ENCODE data around the gene GNG13. TPM values are rescaled to one million over a fixed set of nuclear protein-coding genes. Genes with fewer than 3 reads are reported as not detected.

GNG13 gene
- total RNA-seq, 1 donor from 2014 or later = not detected

GRCh38 chr16:766820-767640 is 33.5 kb downstream of the GNG13 start:
- H3K4me3 ChIP-seq = no peak overlapping the region
- no peaks in the 10 kb centered on the region for H3K27me3 ChIP-seq
- H3K36me3 ChIP-seq = no peaks in the 10 kb centered on the region
- TF ChIP-seq CTCF (IDR thresholded peaks at IDR 0.05) = no peak
- intact Hi-C loops (cut with DNase I) = no loop called here
- no peak for DNase-seq
- no peaks in the 10 kb centered on the region for H3K4me1 ChIP-seq
- ATAC-seq = no peak
- H3K27ac ChIP-seq = no peak overlapping the region
- H3K9me3 ChIP-seq = no peaks in the 10 kb centered on the region

GRCh38 chr16:766008-766819 is 34.3 kb downstream of the GNG13 start:
- TF ChIP-seq CTCF (IDR thresholded peaks at IDR 0.05) = no peak
- H3K27me3 ChIP-seq = no peaks in the 10 kb centered on the region
- no peak for ATAC-seq

GRCh38 chr16:765488-765865 is 35.1 kb downstream of the GNG13 start:
- intact Hi-C loops (cut with DNase I) = no loop called here
- DNase-seq = peak; percentile 62
- H3K4me1 ChIP-seq = no peaks in the 10 kb centered on the region
- no peak for TF ChIP-seq CTCF (IDR thresholded peaks at IDR 0.05)
- H3K27me3 ChIP-seq = no peaks in the 10 kb centered on the region
- no peak overlapping the region for H3K27ac ChIP-seq
- no peaks in the 10 kb centered on the region for H3K36me3 ChIP-seq
- no peak overlapping the region for H3K4me3 ChIP-seq
- no peaks in the 10 kb centered on the region for H3K9me3 ChIP-seq
- no peak for ATAC-seq

More at GRCh38 chr16:766008-766819, 34.3 kb downstream of the GNG13 start:
- DNase-seq = peak; percentile 62
- no peaks in the 10 kb centered on the region for H3K9me3 ChIP-seq
- no peaks in the 10 kb centered on the region for H3K36me3 ChIP-seq
- no peak overlapping the region for H3K27ac ChIP-seq
- intact Hi-C loops (cut with DNase I) = no loop called here
- no peaks in the 10 kb centered on the region for H3K4me1 ChIP-seq
- no peak overlapping the region for H3K4me3 ChIP-seq

GRCh38 chr16:764848-765487 is 35.6 kb downstream of the GNG13 start:
- peak; percentile 64 for DNase-seq
- H3K9me3 ChIP-seq = no peaks in the 10 kb centered on the region
- intact Hi-C loops (cut with DNase I) = no loop called here
- H3K27me3 ChIP-seq = no peaks in the 10 kb centered on the region
- H3K4me1 ChIP-seq = no peaks in the 10 kb centered on the region
- ATAC-seq = no peak
- H3K27ac ChIP-seq = no peak overlapping the region
- no peaks in the 10 kb centered on the region for H3K36me3 ChIP-seq
- TF ChIP-seq CTCF (IDR thresholded peaks at IDR 0.05) = no peak
- H3K4me3 ChIP-seq = no peak overlapping the region

GRCh38 chr16:764184-764750 is 36.3 kb downstream of the GNG13 start:
- Histone ChIP-seq H3K27me3 (no peaks in the 10 kb centered on the region), H3K36me3 (no peaks in the 10 kb centered on the region), H3K9me3 (no peaks in the 10 kb centered on the region), H3K27ac (no peak overlapping the region), H3K4me1 (no peaks in the 10 kb centered on the region), H3K4me3 (no peak overlapping the region)
- ATAC-seq = no peak
- DNase-seq = no peak
- intact Hi-C loops (cut with DNase I) = no loop called here
- TF ChIP-seq CTCF (IDR thresholded peaks at IDR 0.05) = no peak
